A549 treated with ZK216348 at 1 μM for 4 hours (cell line): ENCODE results near the gene SLU7. TPM values are rescaled to one million over a fixed set of nuclear protein-coding genes. Genes with fewer than 3 reads are reported as not detected.

ENCODE experiments used
- total RNA-seq: library from RNA; stranded (reverse); fragments of 200-300 nt; extraction: Qiagen RNA extraction; gene quantifications from 5 replicates; pipeline ENCODE4 v1.2.3, GENCODE V29; 2022; ENCODE audit warnings: low read depth

SLU7 gene
- 42.2 to 94.6 TPM (median 52.0 TPM) in 5 replicates for total RNA-seq

DNA sequence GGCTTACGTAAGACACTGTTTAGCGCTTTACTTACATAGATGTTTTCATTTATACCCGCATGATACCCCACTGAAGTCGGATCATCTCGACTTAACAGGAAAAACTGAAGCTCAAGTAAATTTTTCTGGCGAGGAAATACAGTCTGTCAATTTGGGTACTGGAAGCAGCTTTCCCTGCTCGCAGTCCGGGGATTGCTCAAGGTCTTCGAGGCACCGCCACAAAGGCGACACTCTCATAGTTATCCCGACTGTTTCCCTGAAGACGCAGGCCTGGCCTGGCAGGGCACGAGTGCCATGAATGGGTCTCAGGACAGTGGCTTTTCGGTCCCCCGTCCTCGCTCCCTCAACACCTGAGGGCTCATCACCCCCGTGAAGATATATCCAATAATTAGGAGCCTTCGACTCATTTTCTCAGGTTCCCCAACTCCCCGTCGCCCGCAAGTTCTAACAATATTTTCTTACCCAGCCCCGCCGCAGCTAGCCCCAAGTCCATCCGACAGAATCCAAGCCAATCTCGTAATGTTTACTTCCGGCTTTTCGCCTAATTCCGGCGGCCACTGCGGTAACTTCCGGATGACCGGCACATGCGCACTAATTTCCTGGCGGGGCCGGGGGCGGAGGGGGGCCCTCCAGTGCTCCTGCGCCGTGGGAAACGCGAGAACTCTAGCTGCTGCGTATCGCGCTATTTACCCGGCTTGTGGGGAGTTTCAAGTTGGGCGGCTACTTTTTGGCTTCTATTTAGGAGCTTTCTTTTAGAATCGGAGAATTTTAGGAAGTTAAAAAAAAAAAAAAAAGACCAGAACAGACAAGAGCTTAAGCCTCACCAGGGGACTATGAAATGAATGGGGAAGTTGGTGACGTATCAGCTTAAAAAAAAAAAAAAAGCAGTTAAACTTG lies at the start of gene SLU7:
Gene SLU7, minus strand, starts transcription at position 521 of the 897 bp plus-strand sequence. CDS start 3,787 bp downstream, outside the sequence.

DNA sequence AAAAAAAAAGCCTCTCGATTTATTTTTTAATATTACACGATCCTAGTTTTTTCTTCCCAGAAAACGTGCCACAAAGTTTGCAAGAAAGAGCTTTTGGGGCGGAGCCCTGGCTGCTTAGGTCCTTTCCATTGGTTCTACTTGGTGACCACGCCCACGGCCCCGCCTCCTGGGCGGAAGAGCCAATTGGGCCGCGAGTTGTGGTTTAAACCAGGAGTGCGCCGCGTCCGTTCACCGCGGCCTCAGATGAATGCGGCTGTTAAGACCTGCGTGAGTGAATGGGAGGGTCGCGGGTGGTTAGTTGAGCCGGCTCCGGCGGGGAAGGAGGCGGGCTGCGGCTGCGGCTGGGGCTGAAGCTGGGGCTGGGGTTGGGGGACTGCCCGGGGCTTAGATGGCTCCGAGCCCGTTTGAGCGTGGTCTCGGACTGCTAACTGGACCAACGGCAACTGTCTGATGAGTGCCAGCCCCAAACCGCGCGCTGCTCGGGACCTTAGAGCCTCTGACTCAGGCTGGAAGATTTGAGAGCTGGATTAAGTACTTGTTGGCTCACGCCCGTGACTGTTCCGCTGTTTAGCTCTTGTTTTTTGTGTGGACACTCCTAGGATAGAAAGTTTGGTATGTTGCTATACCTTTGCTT lies 2.9 kb upstream of the SLU7 start, which contains the start of gene PTTG1:
Gene PTTG1, plus strand, starts transcription at position 231 of the 634 bp plus-strand sequence. CDS start 458 bp downstream, outside the sequence.

DNA sequence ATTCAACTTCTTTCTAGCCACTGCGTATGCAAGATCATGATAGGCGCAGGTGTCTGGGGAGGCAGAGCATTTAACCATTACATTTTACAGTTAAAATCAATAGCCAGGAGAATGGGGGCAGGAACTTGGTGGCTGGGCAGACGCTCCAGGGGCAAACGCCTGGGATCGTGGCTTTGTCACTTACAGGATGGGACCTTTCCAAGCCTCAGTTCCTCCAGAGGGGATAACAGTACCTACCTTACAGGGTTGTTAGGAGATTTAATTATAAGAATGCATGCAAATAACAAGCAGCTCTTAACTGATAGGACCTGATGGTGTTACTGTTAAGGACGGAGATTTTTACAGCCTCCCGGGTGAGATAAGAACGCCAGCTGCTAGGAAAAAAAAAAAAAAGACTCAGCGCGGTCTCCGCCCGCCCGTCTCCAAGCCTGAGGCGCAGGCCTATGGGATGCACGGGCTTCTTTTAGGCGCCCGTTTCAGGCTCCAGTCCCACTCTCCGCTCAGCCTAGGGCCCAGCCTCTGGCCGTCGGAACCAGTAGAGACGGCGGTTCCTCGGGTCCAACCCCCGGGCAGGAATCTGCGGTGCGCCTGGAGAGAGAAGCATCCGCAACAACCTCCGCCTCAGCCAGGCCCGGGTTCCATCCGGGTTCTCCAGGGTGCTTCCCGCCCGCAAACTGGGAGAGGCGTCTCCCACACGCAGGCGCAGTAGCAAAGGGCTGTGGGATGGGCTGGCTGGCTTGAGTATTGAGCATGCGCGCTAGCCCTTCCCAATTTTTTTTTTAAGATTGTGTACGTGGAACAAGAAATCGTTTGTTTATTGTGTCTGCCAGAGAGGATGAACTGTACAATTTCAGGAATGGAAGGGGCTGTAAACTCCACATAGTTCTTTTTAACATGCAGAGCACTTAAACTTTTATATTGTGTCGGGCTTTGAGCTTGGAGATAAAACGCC lies 19.2 kb downstream of the SLU7 start, which contains the start of gene FAM200C:
Gene FAM200C, minus strand, starts transcription at position 653 of the 952 bp plus-strand sequence. CDS start 4,564 bp downstream, outside the sequence.

DNA sequence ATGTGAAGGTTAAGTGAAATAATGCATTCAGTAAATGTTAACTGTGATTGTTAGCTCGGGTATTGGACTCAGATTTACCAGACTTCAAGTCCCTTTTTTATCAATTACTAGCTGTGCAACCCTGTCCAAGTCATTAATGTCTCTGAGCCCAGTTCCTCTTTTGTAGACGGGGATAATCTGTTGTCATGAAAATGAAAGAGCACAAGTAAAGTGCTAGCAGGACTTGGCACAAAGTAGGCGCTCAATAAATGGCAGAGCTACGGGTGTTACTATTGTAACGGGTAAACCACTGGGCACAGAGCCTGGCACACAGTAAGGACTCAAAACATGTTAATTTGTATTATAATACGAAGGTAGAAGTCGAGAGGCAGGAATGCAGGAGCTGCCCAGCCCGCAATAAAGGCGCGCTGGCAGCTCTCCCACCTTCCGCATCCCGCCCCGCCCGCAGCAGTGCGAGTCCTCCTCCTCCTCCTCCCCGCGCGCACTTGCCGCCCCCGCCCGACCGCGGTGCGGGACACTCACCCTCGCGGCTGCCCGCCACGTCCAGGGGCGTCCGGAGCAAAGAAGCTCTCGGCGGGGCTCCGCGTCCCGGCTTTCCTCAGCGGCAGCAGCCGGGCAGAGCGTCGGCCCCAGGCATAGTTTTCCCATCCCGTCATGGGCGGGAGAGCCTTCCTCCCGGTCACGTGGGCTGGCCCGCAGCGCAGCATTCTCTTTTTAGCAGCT lies 48.7 kb downstream of the SLU7 start, which contains the start of gene C1QTNF2:
Gene C1QTNF2, minus strand, starts transcription at position 637 of the 723 bp plus-strand sequence. CDS start 15,615 bp downstream, outside the sequence.

Other genes starting within 250 kb of the SLU7 start
- gene FABP6, start 189.6 kb downstream of the SLU7 start, total RNA-seq: 0.45 to 1.6 TPM (median 1.1 TPM) in 5 replicates
- 10.5 to 14.3 TPM (median 13.6 TPM) in 5 replicates for gene CCNJL, start 106.5 kb downstream of the SLU7 start, total RNA-seq
- gene C1QTNF2, start 48.5 kb downstream of the SLU7 start, total RNA-seq: 0.09 to 0.29 TPM (median 0.18 TPM) in 4 of 5 replicates, not detected in the other
- 1.8 to 2.3 TPM (median 2.1 TPM) in 5 replicates for gene FAM200C, start 19.0 kb downstream of the SLU7 start, total RNA-seq
- gene PTTG1, start 2.8 kb upstream of the SLU7 start, total RNA-seq: 181 to 280 TPM (median 199 TPM) in 5 replicates